ENCODE data around the gene EDN1.
"Not testable (repeated sequence)": the region's sequence is repeated elsewhere in the genome, so short reads cannot be mapped to it uniquely, and the experiment has no call there.

EDN1 gene

GRCh38 chr6:12315292-12316081 lies 25.3 kb downstream of the EDN1 start:
- DNase-seq, result no peak
- intact Hi-C loops (cut with DNase I), result no loop called here

GRCh38 chr6:12318749-12319148 lies 28.6 kb downstream of the EDN1 start:
- intact Hi-C loops (cut with DNase I), result no loop called here
- no peak for DNase-seq

- intact Hi-C loops (cut with DNase I); DNase-seq: not testable (repeated sequence)
Measured at GRCh38 chr6:12320074-12320473, 29.9 kb downstream of the EDN1 start.

GRCh38 chr6:12324099-12324498 lies 33.9 kb downstream of the EDN1 start:
- DNase-seq, result no peak
- intact Hi-C loops (cut with DNase I), result no loop called here

- DNase-seq, result no peak
- intact Hi-C loops (cut with DNase I), result no loop called here
Measured at GRCh38 chr6:12324748-12325147, 34.6 kb downstream of the EDN1 start.

- no peak for DNase-seq
- intact Hi-C loops (cut with DNase I), result no loop called here
Measured at GRCh38 chr6:12325872-12326271, 35.7 kb downstream of the EDN1 start.

GRCh38 chr6:12327391-12327790 lies 37.2 kb downstream of the EDN1 start:
- DNase-seq, result no peak
- intact Hi-C loops (cut with DNase I), result no loop called here

GRCh38 chr6:12327988-12328387 lies 37.8 kb downstream of the EDN1 start:
- intact Hi-C loops (cut with DNase I), result no loop called here
- no peak for DNase-seq

- intact Hi-C loops (cut with DNase I), result no loop called here
- DNase-seq, result no peak
Measured at GRCh38 chr6:12328701-12329100, 38.5 kb downstream of the EDN1 start.

GRCh38 chr6:12331474-12331873 lies 41.3 kb downstream of the EDN1 start:
- DNase-seq, result no peak
- intact Hi-C loops (cut with DNase I), result no loop called here

- DNase-seq, result no peak
- intact Hi-C loops (cut with DNase I), result no loop called here
Measured at GRCh38 chr6:12331951-12332749, 42.0 kb downstream of the EDN1 start.

GRCh38 chr6:12332750-12333079 lies 42.6 kb downstream of the EDN1 start:
- intact Hi-C loops (cut with DNase I); DNase-seq: not testable (repeated sequence)

GRCh38 chr6:12333128-12333527 lies 43.0 kb downstream of the EDN1 start:
- DNase-seq, result no peak
- intact Hi-C loops (cut with DNase I), result no loop called here

- DNase-seq, result no peak
- intact Hi-C loops (cut with DNase I), result no loop called here
Measured at GRCh38 chr6:12334526-12335130, 44.5 kb downstream of the EDN1 start.

GRCh38 chr6:12335131-12335527 lies 45.0 kb downstream of the EDN1 start:
- intact Hi-C loops (cut with DNase I), result no loop called here
- no peak for DNase-seq

GRCh38 chr6:12335717-12336116 lies 45.6 kb downstream of the EDN1 start:
- no peak for DNase-seq
- intact Hi-C loops (cut with DNase I), result no loop called here

GRCh38 chr6:12336121-12336971 lies 46.2 kb downstream of the EDN1 start:
- DNase-seq, result no peak
- intact Hi-C loops (cut with DNase I), result no loop called here

GRCh38 chr6:12339022-12339421 lies 48.9 kb downstream of the EDN1 start:
- no peak for DNase-seq
- intact Hi-C loops (cut with DNase I), result no loop called here

- no peak for DNase-seq
- intact Hi-C loops (cut with DNase I), result no loop called here
Measured at GRCh38 chr6:12339808-12340487, 49.8 kb downstream of the EDN1 start.

- DNase-seq, result no peak
Measured at GRCh38 chr6:12340488-12340818, 50.3 kb downstream of the EDN1 start.

More at GRCh38 chr6:12340488-12340818, 50.3 kb downstream of the EDN1 start:
- intact Hi-C loops (cut with DNase I), result no loop called here
